ENCODE results near the gene GRK5. TPM values are rescaled to one million over a fixed set of nuclear protein-coding genes. Genes with fewer than 3 reads are reported as not detected.

The GRK5 gene
- total RNA-seq, 1 experiment from 2014 or later: 1.2 TPM

- Histone ChIP-seq H2BK120ac (ENCODE audit: low read depth, low read length, poor library complexity, severe bottlenecking) (no peak overlapping the region), H3K14ac (ENCODE audit: insufficient read depth, low read length) (no peak overlapping the region), H4K91ac (ENCODE audit: insufficient read length, low read depth, low read length) (no peak overlapping the region), H3K56ac (ENCODE audit: insufficient read length, low read depth, low read length) (no peak overlapping the region), H3K27me3 (ENCODE audit: insufficient read depth, low read length) (no peaks in the 10 kb centered on the region), H2AFZ (ENCODE audit: low read length) (no peak overlapping the region), H3T11ph (ENCODE audit: low read length) (no peak overlapping the region), H4K5ac (ENCODE audit: insufficient read length, low read depth, low read length) (no peak overlapping the region), H3K4me1 (ENCODE audit: insufficient read depth, low read length) (no peaks in the 10 kb centered on the region), H2AK5ac (ENCODE audit: insufficient read length, low read length) (no peak overlapping the region), H3K27ac (ENCODE audit: insufficient read length, low read depth, low read length) (no peak overlapping the region), H3K23me2 (ENCODE audit: insufficient read length, low read depth, low read length, poor library complexity, severe bottlenecking) (no peaks in the 10 kb centered on the region), H2BK5ac (ENCODE audit: insufficient read length, low read length) (no peak overlapping the region), H3K9me3 (ENCODE audit: control insufficient read depth, low read depth, low read length) (no peaks in the 10 kb centered on the region), H2BK20ac (ENCODE audit: low read depth, low read length, poor library complexity, severe bottlenecking) (no peak overlapping the region), H3K18ac (ENCODE audit: insufficient read length, low read depth, low read length) (no peak overlapping the region), H3K79me1 (ENCODE audit: insufficient read depth, low read depth, low read length, poor library complexity, severe bottlenecking) (no peaks in the 10 kb centered on the region), H3K23ac (ENCODE audit: insufficient read length, low read depth, low read length) (no peak overlapping the region), H4K8ac (replicated peaks; ENCODE audit: insufficient read length, low read depth, low read length) (no peak overlapping the region), H4K20me1 (ENCODE audit: control insufficient read depth, insufficient read depth, insufficient read length) (no peaks in the 10 kb centered on the region), H2BK12ac (ENCODE audit: insufficient read length, low read depth, low read length) (no peak overlapping the region), H2BK15ac (ENCODE audit: low read depth, low read length) (no peak overlapping the region), H3K9ac (ENCODE audit: extremely low read depth, insufficient read length, low read length) (no peak overlapping the region), H3K4me2 (ENCODE audit: insufficient read depth, insufficient read length, low read length) (no peak overlapping the region), H3K79me2 (ENCODE audit: insufficient read depth, low read length) (no peaks in the 10 kb centered on the region), H3K4ac (ENCODE audit: low read depth, low read length) (no peak overlapping the region)
- Mint-ChIP-seq H3K4me3 (no peak overlapping the region), H3K9me3 (no peaks in the 10 kb centered on the region), H3K4me1 (peaks cover 0 to 9% of the 10 kb centered on the region in 2 experiments; a peak in 3 of 4 replicates), H3K27me3 (ENCODE audit: low read depth) (no peaks in the 10 kb centered on the region; the same call in 1 of the 2 replicates), H3K27ac (no peak overlapping the region), H3K36me3 (ENCODE audit: insufficient read depth in 1 of 3, low read depth in 3 of 3) (no peaks in the 10 kb centered on the region)
- WGBS (ENCODE audit: extremely low coverage, insufficient read length, low lambda C conversion rate): no CpG with 5 or more reads among the region's 9 CpGs
- no peak for TF ChIP-seq CTCF (conservative IDR thresholded peaks at IDR 0.05)
- no peak for DNase-seq
Measured at GRCh38 chr10:119343011-119343601, 135.7 kb downstream of the GRK5 start.

Data from H9 (cell line).